Astrocyte (in vitro differentiated cells and primary cell): ENCODE results near the gene CNKSR3.

Experiments used
- CTCF ChIP-seq: IDR thresholded peaks from 2 replicates; pipeline ENCODE4 v1.5.1; 2011; ENCODE audit warnings: low read depth, mild to moderate bottlenecking, inconsistent platforms, low read length, moderate library complexity; ENCODE audit not compliant: insufficient read depth
- EZH2 ChIP-seq: IDR thresholded peaks from 2 replicates; pipeline ENCODE4 v1.6.1; 2012; ENCODE audit warnings: mild to moderate bottlenecking, low read length, inconsistent platforms; ENCODE audit not compliant: insufficient read depth

GRCh38 chr6:154379585-154379984 is 130.9 kb downstream of the CNKSR3 start:
- TF ChIP-seq CTCF = no peak
- no peak for TF ChIP-seq EZH2
